Nephron progenitor cell (in vitro differentiated cells): Measurements from ENCODE around the gene GAB3.
"Not testable (repeated sequence)": the region's sequence is repeated elsewhere in the genome, so short reads cannot be mapped to it uniquely, and the experiment has no call there.

Experiments used
- DNase-seq: peaks from one replicate; pipeline ENCODE4 v3.0.0; 2021
- H3K27ac Mint-ChIP-seq: 2 replicates; pipeline ENCODE4 v1.8.0; 2021; ENCODE audit warnings: mild to moderate bottlenecking, moderate library complexity, mixed read lengths
- H3K27me3 Mint-ChIP-seq: 2 replicates; pipeline ENCODE4 v1.8.0; 2021; ENCODE audit warnings: mild to moderate bottlenecking, low read depth, mixed read lengths; ENCODE audit not compliant: poor library complexity
- H3K36me3 Mint-ChIP-seq: 2 replicates; pipeline ENCODE4 v1.8.0; 2021; ENCODE audit warnings: low read depth, mixed read lengths
- H3K4me1 Mint-ChIP-seq: 2 replicates; pipeline ENCODE4 v1.8.0; 2021; ENCODE audit warnings: mixed read lengths
- H3K4me3 Mint-ChIP-seq: 2 replicates; pipeline ENCODE4 v1.8.0; 2021; ENCODE audit warnings: mild to moderate bottlenecking, moderate library complexity, mixed read lengths
- H3K9me3 Mint-ChIP-seq: 2 replicates; pipeline ENCODE4 v1.8.0; 2021; ENCODE audit warnings: mild to moderate bottlenecking, moderate library complexity, mixed read lengths
- TF ChIP-seq, protein P1 (sequence below): fragments of 200-600 bp; sonication (generic); IDR thresholded peaks from 2 replicates; pipeline ENCODE4 v1.5.0; 2021; ENCODE audit warnings: antibody characterized with exemption

Gene GAB3

DNA sequence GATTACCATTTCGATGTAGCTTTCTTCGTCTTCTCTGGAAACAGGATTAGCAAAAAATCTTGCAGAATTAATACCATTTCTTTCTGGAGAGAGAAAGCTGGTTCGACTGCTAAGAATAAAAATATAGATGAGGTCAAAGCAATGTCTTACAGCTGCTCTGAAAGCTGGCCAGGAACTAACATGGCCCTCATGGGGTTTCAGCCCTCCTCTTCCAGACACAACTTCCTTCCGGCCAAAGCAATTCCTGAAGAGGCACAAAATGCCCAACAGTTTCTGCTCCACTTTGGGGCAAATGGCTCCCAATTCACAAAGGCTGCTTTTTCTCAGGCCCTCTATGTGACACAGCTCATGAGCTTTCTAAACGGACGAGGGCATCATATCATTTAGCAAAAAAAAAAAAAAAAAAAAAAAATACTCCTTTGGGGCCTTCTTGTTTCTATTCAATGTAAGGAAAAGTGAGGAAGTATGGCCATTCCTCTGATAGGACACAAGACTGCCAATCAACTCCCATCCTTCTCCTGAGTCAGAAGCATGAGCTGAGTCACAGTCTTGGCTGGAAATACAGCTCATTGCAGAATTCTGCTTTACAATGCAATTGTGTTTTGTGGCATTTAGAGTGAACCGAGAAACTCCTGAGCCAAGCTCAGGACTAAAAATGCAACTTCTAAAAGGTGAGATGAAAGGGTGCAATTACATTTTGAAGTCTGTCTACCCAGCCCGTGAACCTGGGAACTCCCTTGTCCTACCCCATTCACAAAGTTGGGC lies 54.8 kb downstream of the GAB3 start:
- Mint-ChIP-seq H3K27me3 (peaks cover 10% of the 10 kb centered on the region), H3K9me3 (peaks cover 71% of the 10 kb centered on the region), H3K36me3 (no peaks in the 10 kb centered on the region), H3K4me1 (no peaks in the 10 kb centered on the region), H3K27ac (no peak overlapping the region), H3K4me3 (no peak overlapping the region)
- DNase-seq: no peak
- TF ChIP-seq, protein P1, sequence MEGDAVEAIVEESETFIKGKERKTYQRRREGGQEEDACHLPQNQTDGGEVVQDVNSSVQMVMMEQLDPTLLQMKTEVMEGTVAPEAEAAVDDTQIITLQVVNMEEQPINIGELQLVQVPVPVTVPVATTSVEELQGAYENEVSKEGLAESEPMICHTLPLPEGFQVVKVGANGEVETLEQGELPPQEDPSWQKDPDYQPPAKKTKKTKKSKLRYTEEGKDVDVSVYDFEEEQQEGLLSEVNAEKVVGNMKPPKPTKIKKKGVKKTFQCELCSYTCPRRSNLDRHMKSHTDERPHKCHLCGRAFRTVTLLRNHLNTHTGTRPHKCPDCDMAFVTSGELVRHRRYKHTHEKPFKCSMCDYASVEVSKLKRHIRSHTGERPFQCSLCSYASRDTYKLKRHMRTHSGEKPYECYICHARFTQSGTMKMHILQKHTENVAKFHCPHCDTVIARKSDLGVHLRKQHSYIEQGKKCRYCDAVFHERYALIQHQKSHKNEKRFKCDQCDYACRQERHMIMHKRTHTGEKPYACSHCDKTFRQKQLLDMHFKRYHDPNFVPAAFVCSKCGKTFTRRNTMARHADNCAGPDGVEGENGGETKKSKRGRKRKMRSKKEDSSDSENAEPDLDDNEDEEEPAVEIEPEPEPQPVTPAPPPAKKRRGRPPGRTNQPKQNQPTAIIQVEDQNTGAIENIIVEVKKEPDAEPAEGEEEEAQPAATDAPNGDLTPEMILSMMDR: no peak

DNA sequence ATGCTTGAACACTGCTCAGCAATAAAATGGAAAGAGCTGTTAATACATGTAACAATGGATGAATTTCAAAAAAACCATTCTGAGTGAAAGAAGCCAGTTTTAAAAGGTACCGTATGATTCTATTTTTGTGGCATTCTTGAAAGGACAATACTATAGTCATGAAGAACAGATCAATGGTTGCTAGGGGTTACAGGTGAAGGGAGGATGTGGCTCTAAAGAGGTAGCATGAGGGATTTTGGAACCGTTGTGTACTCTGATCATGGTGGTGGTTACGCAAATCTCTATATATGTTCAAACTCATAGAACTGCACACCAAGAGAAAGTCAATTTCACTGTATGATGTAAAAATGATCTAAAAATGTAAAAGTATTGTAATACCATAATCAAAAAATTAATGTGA lies 57.5 kb downstream of the GAB3 start:
- H3K9me3 Mint-ChIP-seq: peaks cover 62% of the 10 kb centered on the region
- DNase-seq: no peak
- no peaks in the 10 kb centered on the region for H3K36me3 Mint-ChIP-seq
- H3K4me3 Mint-ChIP-seq: no peak overlapping the region
- H3K27me3 Mint-ChIP-seq: peaks cover 10% of the 10 kb centered on the region
- no peaks in the 10 kb centered on the region for H3K4me1 Mint-ChIP-seq
- no peak overlapping the region for H3K27ac Mint-ChIP-seq
- TF ChIP-seq, protein P1: no peak

DNA sequence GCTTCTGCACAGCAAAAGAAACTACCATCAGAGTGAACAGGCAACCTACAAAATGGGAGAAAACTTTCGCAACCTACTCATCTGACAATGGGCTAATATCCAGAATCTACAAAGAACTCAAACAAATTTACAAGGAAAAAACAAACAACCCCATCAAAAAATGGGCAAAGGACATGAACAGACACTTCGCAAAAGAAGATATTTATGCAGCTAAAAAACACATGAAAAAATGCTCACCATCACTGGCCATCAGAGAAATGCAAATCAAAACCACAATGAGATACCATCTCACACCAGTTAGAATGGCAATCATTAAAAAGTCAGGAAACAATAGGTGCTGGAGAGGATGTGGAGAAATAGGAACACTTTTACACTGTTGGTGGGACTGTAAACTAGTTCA lies 60.4 kb downstream of the GAB3 start:
- H3K9me3 Mint-ChIP-seq: peaks cover 47% of the 10 kb centered on the region
- H3K4me3 Mint-ChIP-seq, H3K36me3 Mint-ChIP-seq, DNase-seq, H3K4me1 Mint-ChIP-seq, H3K27ac Mint-ChIP-seq, H3K27me3 Mint-ChIP-seq: not testable (repeated sequence)

DNA sequence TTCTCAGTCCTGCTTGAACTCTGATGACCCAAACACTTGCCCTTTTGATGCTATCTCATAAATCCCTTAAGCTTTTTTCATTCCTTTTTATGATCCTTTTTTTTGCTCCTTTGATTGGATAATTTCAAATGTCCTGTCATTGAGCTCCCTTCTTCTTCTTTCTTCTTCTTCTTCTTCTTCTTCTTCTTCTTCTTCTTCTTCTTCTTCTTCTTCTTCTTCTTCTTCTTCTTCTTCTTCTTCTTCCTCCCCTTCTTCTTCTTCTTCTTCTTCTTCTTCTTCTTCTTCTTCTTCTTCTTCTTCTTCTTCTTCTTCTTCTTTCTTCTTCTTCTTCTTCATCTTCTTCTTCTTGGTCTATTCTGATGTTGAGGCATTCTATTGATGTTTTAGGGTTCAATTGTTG lies 78.8 kb downstream of the GAB3 start:
- H3K4me1 Mint-ChIP-seq, H3K4me3 Mint-ChIP-seq, H3K36me3 Mint-ChIP-seq, DNase-seq, H3K27ac Mint-ChIP-seq: not testable (repeated sequence)
- Mint-ChIP-seq H3K9me3 (peaks cover 82% of the 10 kb centered on the region), H3K27me3 (peaks cover 26% of the 10 kb centered on the region)

DNA sequence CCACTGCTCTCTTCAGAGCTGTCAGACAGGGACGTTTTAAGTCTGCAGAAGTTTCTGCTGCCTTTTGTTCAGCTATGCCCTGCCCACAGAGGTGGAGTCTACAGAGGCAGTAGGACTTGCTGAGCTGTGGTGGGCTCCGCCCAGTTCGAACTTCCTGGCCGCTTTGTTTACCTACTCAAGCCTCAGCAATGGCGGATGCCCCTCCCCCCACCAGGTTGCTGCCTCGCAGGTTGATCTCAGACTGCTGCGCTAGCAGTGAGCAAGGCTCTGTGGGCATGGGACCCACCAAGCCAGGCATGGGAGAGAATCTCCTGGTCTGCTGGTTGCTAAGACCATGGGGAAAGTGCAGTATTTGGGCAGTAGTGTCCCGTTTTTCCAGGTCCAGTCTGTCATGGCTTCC lies 80.0 kb downstream of the GAB3 start:
- not testable (repeated sequence) for H3K4me1 Mint-ChIP-seq, H3K27ac Mint-ChIP-seq, DNase-seq, H3K4me3 Mint-ChIP-seq, H3K36me3 Mint-ChIP-seq
- peaks cover 87% of the 10 kb centered on the region for H3K9me3 Mint-ChIP-seq
- H3K27me3 Mint-ChIP-seq: peaks cover 26% of the 10 kb centered on the region

DNA sequence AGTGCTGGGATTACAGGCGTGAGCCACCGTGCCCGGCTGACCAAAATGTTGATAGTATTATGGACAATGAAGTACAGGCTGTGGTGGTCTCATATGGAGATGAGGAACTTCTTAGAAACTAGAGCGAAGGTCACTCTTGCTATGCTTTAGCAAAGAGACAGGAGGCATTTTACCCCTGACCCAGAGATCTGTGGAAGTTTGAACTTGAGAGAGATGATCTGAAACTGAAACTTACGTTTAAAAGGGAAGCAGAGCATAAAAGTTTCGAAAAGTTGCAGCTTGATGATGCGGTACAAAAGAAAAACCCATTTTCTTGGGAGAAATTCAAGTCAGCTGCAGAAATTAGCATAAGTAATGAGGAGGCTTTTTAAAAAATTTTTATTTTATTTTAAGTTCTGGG lies 89.0 kb downstream of the GAB3 start:
- Mint-ChIP-seq H3K27me3 (peaks cover 4% of the 10 kb centered on the region), H3K36me3 (no peaks in the 10 kb centered on the region), H3K4me3 (no peak overlapping the region), H3K9me3 (peaks cover 94% of the 10 kb centered on the region), H3K27ac (no peak overlapping the region), H3K4me1 (no peaks in the 10 kb centered on the region)
- TF ChIP-seq, protein P1: no peak
- DNase-seq: no peak

DNA sequence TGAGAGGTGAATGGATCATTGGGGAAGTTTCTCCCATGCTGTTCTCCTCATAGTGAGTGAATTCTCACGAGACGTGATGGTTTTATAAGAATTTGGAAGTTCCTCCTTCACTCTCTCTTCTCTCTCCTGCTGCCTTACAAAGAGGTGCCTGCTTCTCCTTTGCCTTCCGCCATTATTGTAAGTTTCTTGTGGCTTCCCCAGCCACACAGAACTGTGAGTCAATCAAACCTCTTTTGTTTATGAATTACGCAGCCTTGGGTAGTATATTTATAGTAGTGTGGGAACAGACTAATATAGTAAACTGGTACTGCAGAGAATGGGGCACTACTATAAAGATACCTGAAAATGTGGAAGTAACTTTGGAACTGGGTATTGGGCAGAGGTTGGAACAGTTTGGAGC lies 89.7 kb downstream of the GAB3 start:
- Mint-ChIP-seq H3K4me3 (no peak overlapping the region), H3K27ac (no peak overlapping the region), H3K4me1 (no peaks in the 10 kb centered on the region), H3K9me3 (peaks cover 95% of the 10 kb centered on the region), H3K27me3 (peaks cover 4% of the 10 kb centered on the region), H3K36me3 (no peaks in the 10 kb centered on the region)
- no peak for DNase-seq
- TF ChIP-seq, protein P1: no peak
